Measurements from ENCODE around the gene ZNF627. TPM values are rescaled to one million over a fixed set of nuclear protein-coding genes. Genes with fewer than 3 reads are reported as not detected.
A peak's percentile ranks its signal among the peaks of the same experiment; 100 is the strongest.
"Not testable (repeated sequence)": the region's sequence is repeated elsewhere in the genome, so short reads cannot be mapped to it uniquely, and the experiment has no call there.

The ZNF627 gene
- polyA plus RNA-seq, 1 experiment = 5.8 TPM

DNA sequence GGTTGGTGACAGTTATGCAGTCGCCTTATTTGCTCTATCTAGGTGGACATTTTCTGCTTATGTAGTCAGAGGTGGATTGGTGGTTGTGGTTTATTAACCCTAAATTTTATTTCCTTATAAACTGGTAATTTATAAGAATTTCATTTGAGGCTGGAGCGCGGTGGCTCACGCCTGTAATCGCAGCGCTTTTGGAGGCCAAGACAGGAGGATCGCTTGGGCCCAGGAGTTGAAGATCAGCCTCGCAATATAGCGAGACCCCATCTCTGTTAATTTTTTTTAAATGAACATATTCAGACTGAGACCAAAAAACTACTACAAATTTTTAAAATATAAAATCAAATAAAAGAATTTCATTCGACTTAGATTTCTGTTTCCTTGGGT, 810 bp downstream of the ZNF627 start:
- ChIA-PET POLR2A (no interaction called here), CTCF (no interaction called here)
- H3K4me3 ChIP-seq (ENCODE audit: low read depth, low read length) = peak overlapping the region; percentile 83
- TF ChIP-seq, protein P1, sequence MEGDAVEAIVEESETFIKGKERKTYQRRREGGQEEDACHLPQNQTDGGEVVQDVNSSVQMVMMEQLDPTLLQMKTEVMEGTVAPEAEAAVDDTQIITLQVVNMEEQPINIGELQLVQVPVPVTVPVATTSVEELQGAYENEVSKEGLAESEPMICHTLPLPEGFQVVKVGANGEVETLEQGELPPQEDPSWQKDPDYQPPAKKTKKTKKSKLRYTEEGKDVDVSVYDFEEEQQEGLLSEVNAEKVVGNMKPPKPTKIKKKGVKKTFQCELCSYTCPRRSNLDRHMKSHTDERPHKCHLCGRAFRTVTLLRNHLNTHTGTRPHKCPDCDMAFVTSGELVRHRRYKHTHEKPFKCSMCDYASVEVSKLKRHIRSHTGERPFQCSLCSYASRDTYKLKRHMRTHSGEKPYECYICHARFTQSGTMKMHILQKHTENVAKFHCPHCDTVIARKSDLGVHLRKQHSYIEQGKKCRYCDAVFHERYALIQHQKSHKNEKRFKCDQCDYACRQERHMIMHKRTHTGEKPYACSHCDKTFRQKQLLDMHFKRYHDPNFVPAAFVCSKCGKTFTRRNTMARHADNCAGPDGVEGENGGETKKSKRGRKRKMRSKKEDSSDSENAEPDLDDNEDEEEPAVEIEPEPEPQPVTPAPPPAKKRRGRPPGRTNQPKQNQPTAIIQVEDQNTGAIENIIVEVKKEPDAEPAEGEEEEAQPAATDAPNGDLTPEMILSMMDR (IDR thresholded peaks at IDR 0.05; ENCODE audit: insufficient read depth, low read depth, low read length) = no peak
- peaks cover 1% of the 10 kb centered on the region; the same call in 1 of the 2 replicates for H3K36me3 ChIP-seq (ENCODE audit: control insufficient read depth, insufficient read depth, low read length)
- H3K27me3 ChIP-seq (ENCODE audit: control insufficient read depth, insufficient read depth, low read length) = no peaks in the 10 kb centered on the region
- DNase-seq (ENCODE audit: low read depth) = no peak

DNA sequence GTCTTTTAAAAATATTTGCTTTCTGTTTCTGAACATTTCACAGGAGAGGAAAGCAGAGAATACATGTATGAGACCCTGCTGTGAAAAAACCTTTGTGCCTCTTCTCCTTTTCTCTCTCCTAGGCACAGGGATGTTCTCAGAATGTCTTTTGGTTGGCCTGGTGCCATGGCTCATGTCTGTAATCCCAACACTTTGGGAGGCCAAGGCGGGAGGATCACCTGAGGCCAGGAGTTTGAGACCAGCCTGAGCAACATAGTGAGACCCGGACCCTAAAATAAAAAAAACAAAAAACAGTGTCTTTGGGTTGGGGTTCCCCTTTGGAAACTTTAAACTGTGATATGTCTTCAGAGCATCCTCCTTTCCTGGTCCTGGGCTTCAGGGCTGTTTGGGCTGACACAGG, 1.5 kb downstream of the ZNF627 start:
- DNase-seq (ENCODE audit: low read depth) = no peak
- H3K27me3 ChIP-seq (ENCODE audit: control insufficient read depth, insufficient read depth, low read length) = no peaks in the 10 kb centered on the region
- TF ChIP-seq, protein P1 (IDR thresholded peaks at IDR 0.05; ENCODE audit: insufficient read depth, low read depth, low read length) = no peak
- H3K36me3 ChIP-seq (ENCODE audit: control insufficient read depth, insufficient read depth, low read length) = peaks cover 1% of the 10 kb centered on the region; the same call in 1 of the 2 replicates
- ChIA-PET CTCF (no interaction called here), POLR2A (no interaction called here)
- no peak overlapping the region for H3K4me3 ChIP-seq (ENCODE audit: low read depth, low read length)

DNA sequence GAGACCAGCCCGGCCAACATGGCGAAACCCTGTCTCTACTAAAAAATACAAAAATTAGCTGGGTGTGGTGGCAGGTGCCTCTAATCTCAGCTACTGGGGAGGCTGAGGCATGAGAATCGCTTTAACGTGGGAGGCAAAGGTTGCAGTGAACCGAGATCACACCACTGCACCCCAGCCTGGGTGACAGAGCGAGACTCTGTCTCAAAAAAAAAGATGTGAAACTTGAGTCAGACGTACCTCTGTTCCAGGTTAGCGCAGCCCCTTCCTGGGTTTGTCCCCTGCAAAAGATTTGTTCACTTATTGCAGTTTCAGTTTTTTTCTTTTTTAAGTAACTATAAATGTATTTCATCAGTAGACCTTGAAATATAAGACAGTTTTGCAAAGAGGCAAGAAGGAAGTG, 2.4 kb downstream of the ZNF627 start:
- H3K4me3 ChIP-seq (ENCODE audit: low read depth, low read length); POLR2A ChIA-PET: not testable (repeated sequence)
- CTCF ChIA-PET = interaction anchor here (0.6 kb wide), 1 partner anchor 382 kb away, joined by 3 read pairs; no protein-coding TSS in a partner anchor

DNA sequence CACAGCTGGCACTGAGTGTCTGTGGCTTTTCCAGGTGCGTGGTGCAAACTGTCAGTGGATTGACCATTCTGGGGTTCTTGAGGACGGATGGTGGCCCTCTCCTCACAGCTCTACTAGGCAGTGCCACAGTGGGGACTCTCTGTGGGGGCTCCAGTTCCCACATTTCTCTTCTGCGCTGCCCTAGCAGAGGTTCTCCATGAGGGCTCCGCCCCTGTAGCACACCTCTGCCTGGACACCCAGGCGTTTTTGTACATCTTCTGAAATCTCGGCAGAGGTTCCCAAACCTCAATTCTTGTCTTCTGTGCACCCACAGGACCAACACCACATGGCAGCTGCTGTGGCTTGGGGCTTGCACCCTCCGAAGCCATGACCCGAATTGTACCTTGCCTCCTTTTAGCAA, 9.2 kb downstream of the ZNF627 start:
- no peaks in the 10 kb centered on the region for H3K27me3 ChIP-seq (ENCODE audit: control insufficient read depth, insufficient read depth, low read length)
- TF ChIP-seq, protein P1 (IDR thresholded peaks at IDR 0.05; ENCODE audit: insufficient read depth, low read depth, low read length) = no peak
- no peak overlapping the region for H3K4me3 ChIP-seq (ENCODE audit: low read depth, low read length)
- CTCF ChIA-PET = interaction anchor here (0.6 kb wide), 1 partner anchor 19 kb away, joined by 3 read pairs; no protein-coding TSS in a partner anchor
- no peak for DNase-seq (ENCODE audit: low read depth)
- POLR2A ChIA-PET = no interaction called here
- peaks cover 2% of the 10 kb centered on the region for H3K36me3 ChIP-seq (ENCODE audit: control insufficient read depth, insufficient read depth, low read length)

More for the DNA sequence above, 2.4 kb downstream of the ZNF627 start:
- not testable (repeated sequence) for H3K36me3 ChIP-seq (ENCODE audit: control insufficient read depth, insufficient read depth, low read length); DNase-seq (ENCODE audit: low read depth); H3K27me3 ChIP-seq (ENCODE audit: control insufficient read depth, insufficient read depth, low read length)

DNA sequence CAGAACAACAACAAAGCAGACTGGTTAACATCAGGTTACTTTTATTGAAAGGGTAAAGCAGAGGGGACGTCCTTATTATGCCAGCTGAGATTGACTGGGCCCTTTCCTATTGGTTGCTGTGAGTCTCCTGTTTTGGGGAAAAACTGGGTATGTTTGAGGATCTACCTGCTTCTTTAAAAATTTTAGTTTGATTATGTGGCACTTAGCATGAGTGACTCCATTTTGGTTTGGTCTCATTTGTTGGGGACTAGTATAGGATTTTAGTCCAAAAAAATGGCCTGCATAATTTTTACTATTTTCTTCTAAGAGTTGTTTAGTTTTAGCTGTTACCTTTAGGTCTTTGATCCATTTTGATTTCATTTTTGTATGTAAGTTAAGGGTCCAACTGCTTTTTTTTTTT, 14.4 kb downstream of the ZNF627 start:
- POLR2A ChIA-PET = no interaction called here
- Histone ChIP-seq H3K4me3 (ENCODE audit: low read depth, low read length) (no peak overlapping the region), H3K27me3 (ENCODE audit: control insufficient read depth, insufficient read depth, low read length) (no peaks in the 10 kb centered on the region), H3K36me3 (ENCODE audit: control insufficient read depth, insufficient read depth, low read length) (peaks cover 7% of the 10 kb centered on the region)
- TF ChIP-seq, protein P1 (IDR thresholded peaks at IDR 0.05; ENCODE audit: insufficient read depth, low read depth, low read length) = no peak
- DNase-seq (ENCODE audit: low read depth) = no peak
- CTCF ChIA-PET = interaction anchor here (1.3 kb wide), 1 partner anchor 12 kb away, joined by 5 read pairs; no protein-coding TSS in a partner anchor

DNA sequence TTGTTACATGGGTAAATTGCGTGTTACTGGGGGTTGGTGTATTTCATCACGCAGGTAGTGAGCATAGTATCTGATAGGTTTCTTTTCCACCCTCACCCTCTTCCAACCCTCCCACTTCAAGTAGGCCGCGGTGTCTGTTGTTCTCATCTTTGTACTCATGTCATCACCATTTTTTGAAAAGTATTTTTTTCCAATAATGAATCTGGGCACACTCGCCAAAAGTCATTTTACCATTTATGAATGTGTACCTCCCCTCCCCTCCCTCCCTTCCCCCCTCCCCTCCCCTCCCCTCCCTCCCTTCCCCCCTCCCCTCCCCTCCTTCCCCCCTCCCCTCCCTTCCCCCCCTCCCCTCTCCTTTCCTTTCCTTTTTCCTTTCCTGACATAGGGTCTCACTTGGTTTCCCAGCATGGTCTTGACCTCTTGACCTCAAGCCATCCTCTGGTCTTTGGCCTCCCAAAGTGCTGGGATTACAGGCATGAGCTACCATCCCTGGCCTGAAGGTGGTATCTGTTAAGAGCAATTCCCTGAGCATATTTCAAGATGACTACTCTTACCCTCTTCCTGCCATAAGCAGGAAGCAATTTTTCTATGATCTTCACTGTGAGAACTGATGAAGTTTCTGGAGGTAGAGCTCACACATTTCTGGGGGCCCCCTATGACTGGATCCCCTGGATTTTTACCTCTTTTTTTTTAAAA, 15.7 kb downstream of the ZNF627 start:
- no peak overlapping the region for H3K4me3 ChIP-seq (ENCODE audit: low read depth, low read length)
- ChIA-PET POLR2A (no interaction called here), CTCF (interaction anchor here (0.6 kb wide), 1 partner anchor 311 kb away, joined by 4 read pairs; no protein-coding TSS in a partner anchor)
- H3K27me3 ChIP-seq (ENCODE audit: control insufficient read depth, insufficient read depth, low read length) = no peaks in the 10 kb centered on the region
- peaks cover 15% of the 10 kb centered on the region for H3K36me3 ChIP-seq (ENCODE audit: control insufficient read depth, insufficient read depth, low read length)
- TF ChIP-seq, protein P1 (IDR thresholded peaks at IDR 0.05; ENCODE audit: insufficient read depth, low read depth, low read length) = no peak
- no peak for DNase-seq (ENCODE audit: low read depth)

Measured in BJ (cell line).